ENCODE results near the gene CRYGA.

CRYGA gene

GRCh38 chr2:208189810-208190503 is 26.6 kb upstream of the CRYGA start, which contains the start of gene C2orf80:
Gene C2orf80, minus strand, starts transcription at chr2:208190030. Its CDS starts 3,044 bp downstream, at chr2:208186986.
- DNase-seq (ENCODE audit: low read depth in 1 of 2, low spot score in 1 of 2) = no peak
- H3K27me3 ChIP-seq (ENCODE audit: insufficient read depth, poor library complexity, severe bottlenecking) = no peaks in the 10 kb centered on the region
- no peak within 1 kb of the TSS for H3K4me3 ChIP-seq (replicated peaks; ENCODE audit: insufficient read depth, low read length)
- no peak within 1 kb of the TSS for H3K27ac ChIP-seq (replicated peaks)
- no peak for TF ChIP-seq SPI1 (IDR thresholded peaks at IDR 0.05; ENCODE audit: borderline replicate concordance, low read depth)
- no peak for TF ChIP-seq REST (IDR thresholded peaks at IDR 0.05; ENCODE audit: insufficient replicate concordance, low read depth)
- no peak for TF ChIP-seq CTCF (IDR thresholded peaks at IDR 0.05; ENCODE audit: insufficient read depth, low read length)
- no peak for TF ChIP-seq POLR2AphosphoS5 (IDR thresholded peaks at IDR 0.05; ENCODE audit: low read depth)
- TF ChIP-seq GABPA (IDR thresholded peaks at IDR 0.05; ENCODE audit: low read depth) = no peak

DNA sequence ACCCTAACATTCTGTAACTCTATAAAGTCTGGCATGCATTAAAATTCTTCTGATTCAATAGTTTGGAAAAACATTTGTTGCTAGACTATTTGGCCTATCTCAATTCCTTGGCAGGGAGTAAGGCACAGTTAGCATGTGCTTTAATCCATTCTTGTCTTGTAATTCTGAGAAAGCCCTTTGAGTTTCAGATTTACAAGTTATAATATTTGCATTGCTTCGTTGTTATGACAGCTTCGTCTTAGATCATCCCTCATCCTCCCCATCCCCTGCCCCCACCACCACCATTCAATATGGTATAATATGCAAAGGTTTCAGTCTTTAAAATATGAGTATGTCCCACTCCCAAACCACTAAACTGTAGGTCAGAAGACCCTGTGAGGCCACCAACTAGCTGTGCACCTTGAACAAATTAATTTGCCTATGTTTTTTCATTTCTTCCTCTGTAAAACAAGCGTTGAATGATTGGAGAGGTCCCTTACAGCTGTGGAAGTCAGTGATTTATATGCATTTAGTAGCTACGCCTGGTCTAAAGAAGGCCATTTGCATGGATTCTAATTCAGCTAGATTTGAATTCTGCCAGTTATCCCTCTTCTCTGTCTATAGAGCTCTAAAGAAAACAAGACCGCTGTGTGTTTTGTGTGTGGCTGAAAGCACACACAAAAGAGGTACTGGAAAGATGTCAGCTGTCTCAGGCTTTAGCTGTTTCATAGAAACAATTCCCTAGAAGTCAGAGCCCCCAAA is 25.9 kb upstream of the CRYGA start:
- DNase-seq (ENCODE audit: low read depth in 1 of 2, low spot score in 1 of 2) = no peak
- TF ChIP-seq GABPA (IDR thresholded peaks at IDR 0.05; ENCODE audit: low read depth) (no peak), REST (IDR thresholded peaks at IDR 0.05; ENCODE audit: insufficient replicate concordance, low read depth) (no peak), SPI1 (IDR thresholded peaks at IDR 0.05; ENCODE audit: borderline replicate concordance, low read depth) (no peak), POLR2AphosphoS5 (IDR thresholded peaks at IDR 0.05; ENCODE audit: low read depth) (no peak), CTCF (IDR thresholded peaks at IDR 0.05; ENCODE audit: insufficient read depth, low read length) (no peak)
- Histone ChIP-seq H3K27ac (replicated peaks) (no peak overlapping the region), H3K4me3 (replicated peaks; ENCODE audit: insufficient read depth, low read length) (no peak overlapping the region), H3K27me3 (ENCODE audit: insufficient read depth, poor library complexity, severe bottlenecking) (peaks cover 3% of the 10 kb centered on the region)

- Histone ChIP-seq H3K27ac (replicated peaks) (no peak overlapping the region), H3K4me3 (replicated peaks; ENCODE audit: insufficient read depth, low read length) (no peak overlapping the region), H3K27me3 (ENCODE audit: insufficient read depth, poor library complexity, severe bottlenecking) (peaks cover 13% of the 10 kb centered on the region)
- no peak for DNase-seq (ENCODE audit: low read depth in 1 of 2, low spot score in 1 of 2)
- TF ChIP-seq GABPA (IDR thresholded peaks at IDR 0.05; ENCODE audit: low read depth) (no peak), CTCF (IDR thresholded peaks at IDR 0.05; ENCODE audit: insufficient read depth, low read length) (no peak), SPI1 (IDR thresholded peaks at IDR 0.05; ENCODE audit: borderline replicate concordance, low read depth) (no peak), POLR2AphosphoS5 (IDR thresholded peaks at IDR 0.05; ENCODE audit: low read depth) (no peak), REST (IDR thresholded peaks at IDR 0.05; ENCODE audit: insufficient replicate concordance, low read depth) (no peak)
These were observed 23.5 kb upstream of the CRYGA start for GRCh38 chr2:208186893-208187292.
